Glomerular endothelial cell (primary cell): ENCODE measurements around the gene RABEP2. TPM values are rescaled to one million over a fixed set of nuclear protein-coding genes. Genes with fewer than 3 reads are reported as not detected.

ENCODE experiments used
- DNase-seq: peaks from one replicate; pipeline ENCODE4 v3.0.0-alpha.2; 2011; ENCODE audit warnings: low read depth, low spot score; ENCODE audit errors: extremely low read depth
- total RNA-seq: library from RNA; depleted of rRNA; stranded (reverse); fragments of >200 nt; gene quantifications from 2 replicates; pipeline ENCODE4 v1.2.3, GENCODE V29; 2015

The RABEP2 gene
- total RNA-seq, 1 donor from 2014 or later = 61.0 TPM

- DNase-seq = no peak
Observed at GRCh38 chr16:28863929-28864793, 60.9 kb downstream of the RABEP2 start.

GRCh38 chr16:28859326-28859725, 65.7 kb downstream of the RABEP2 start:
- no peak for DNase-seq

GRCh38 chr16:28858421-28858820, 66.6 kb downstream of the RABEP2 start:
- DNase-seq = no peak

Other genes with a start within 250 kb of the RABEP2 start
- 164 and 168 TPM in 2 replicates for gene EIF3C, start 213.8 kb downstream of the RABEP2 start, total RNA-seq
- gene NPIPB9, start 173.5 kb downstream of the RABEP2 start, total RNA-seq = 0.92 and 2.0 TPM in 2 replicates
- 139 and 166 TPM in 2 replicates for gene ATXN2L, start 102.2 kb downstream of the RABEP2 start, total RNA-seq
- gene TUFM, start 78.9 kb downstream of the RABEP2 start, total RNA-seq = 144 TPM in 2 replicates
- gene SH2B1, start 61.4 kb downstream of the RABEP2 start, total RNA-seq = 25.6 and 30.7 TPM in 2 replicates
- gene ATP2A1, start 46.8 kb downstream of the RABEP2 start, total RNA-seq = 0.19 and 0.53 TPM in 2 replicates
- not detected in 2 replicates for gene CD19, start 6.7 kb upstream of the RABEP2 start, total RNA-seq
- 21.0 and 38.7 TPM in 2 replicates for gene NFATC2IP, start 25.7 kb upstream of the RABEP2 start, total RNA-seq
- 58.5 and 74.8 TPM in 2 replicates for gene SPNS1, start 49.5 kb upstream of the RABEP2 start, total RNA-seq
- gene LAT, start 59.8 kb upstream of the RABEP2 start, total RNA-seq = 2.3 and 3.0 TPM in 2 replicates